ENCODE data around the gene CTNNA2.

Gene CTNNA2

GRCh38 chr2:80255918-80256781, 743.3 kb downstream of the CTNNA2 start:
- Histone ChIP-seq H3K36me3 (ENCODE audit: control insufficient read depth, insufficient read depth, low read length, severe bottlenecking) (no peaks in the 10 kb centered on the region), H3K27me3 (replicated peaks; ENCODE audit: control insufficient read depth, insufficient read depth, low read length) (peaks cover 11% of the 10 kb centered on the region), H3K4me3 (ENCODE audit: low read length) (no peak overlapping the region), H3K9me3 (ENCODE audit: control insufficient read depth, low read length) (no peaks in the 10 kb centered on the region), H3K4me1 (ENCODE audit: control insufficient read depth, insufficient read depth, low read length) (no peaks in the 10 kb centered on the region), H3K9ac (ENCODE audit: low read length) (no peak overlapping the region)
- peak; percentile 22 for DNase-seq (ENCODE audit: low read depth)

- H3K4me1 ChIP-seq (ENCODE audit: control insufficient read depth, insufficient read depth, low read length): no peaks in the 10 kb centered on the region
- no peak overlapping the region for H3K9ac ChIP-seq (ENCODE audit: low read length)
- H3K9me3 ChIP-seq (ENCODE audit: control insufficient read depth, low read length): no peaks in the 10 kb centered on the region
- no peak overlapping the region for H3K4me3 ChIP-seq (ENCODE audit: low read length)
- peaks cover 11% of the 10 kb centered on the region for H3K27me3 ChIP-seq (replicated peaks; ENCODE audit: control insufficient read depth, insufficient read depth, low read length)
- no peaks in the 10 kb centered on the region for H3K36me3 ChIP-seq (ENCODE audit: control insufficient read depth, insufficient read depth, low read length, severe bottlenecking)
- no peak for DNase-seq (ENCODE audit: low read depth)
Observed at GRCh38 chr2:80256782-80257167, 743.9 kb downstream of the CTNNA2 start.

GRCh38 chr2:80257450-80257849, 744.6 kb downstream of the CTNNA2 start:
- DNase-seq (ENCODE audit: low read depth): no peak
- Histone ChIP-seq H3K36me3 (ENCODE audit: control insufficient read depth, insufficient read depth, low read length, severe bottlenecking) (no peaks in the 10 kb centered on the region), H3K4me1 (ENCODE audit: control insufficient read depth, insufficient read depth, low read length) (no peaks in the 10 kb centered on the region), H3K27me3 (replicated peaks; ENCODE audit: control insufficient read depth, insufficient read depth, low read length) (peaks cover 11% of the 10 kb centered on the region), H3K4me3 (ENCODE audit: low read length) (no peak overlapping the region), H3K9ac (ENCODE audit: low read length) (no peak overlapping the region), H3K9me3 (ENCODE audit: control insufficient read depth, low read length) (no peaks in the 10 kb centered on the region)

GRCh38 chr2:80258341-80258740, 745.5 kb downstream of the CTNNA2 start:
- DNase-seq (ENCODE audit: low read depth): no peak
- H3K4me1 ChIP-seq (ENCODE audit: control insufficient read depth, insufficient read depth, low read length): no peaks in the 10 kb centered on the region
- H3K36me3 ChIP-seq (ENCODE audit: control insufficient read depth, insufficient read depth, low read length, severe bottlenecking): no peaks in the 10 kb centered on the region

GRCh38 chr2:80258793-80259192, 745.9 kb downstream of the CTNNA2 start:
- H3K36me3 ChIP-seq (ENCODE audit: control insufficient read depth, insufficient read depth, low read length, severe bottlenecking): no peaks in the 10 kb centered on the region
- DNase-seq (ENCODE audit: low read depth): no peak

More at GRCh38 chr2:80258341-80258740, 745.5 kb downstream of the CTNNA2 start:
- Histone ChIP-seq H3K4me3 (ENCODE audit: low read length) (no peak overlapping the region), H3K9ac (ENCODE audit: low read length) (no peak overlapping the region), H3K9me3 (ENCODE audit: control insufficient read depth, low read length) (no peaks in the 10 kb centered on the region), H3K27me3 (replicated peaks; ENCODE audit: control insufficient read depth, insufficient read depth, low read length) (peaks cover 11% of the 10 kb centered on the region)

GRCh38 chr2:80259292-80259691, 746.4 kb downstream of the CTNNA2 start:
- Histone ChIP-seq H3K9me3 (ENCODE audit: control insufficient read depth, low read length) (no peaks in the 10 kb centered on the region), H3K36me3 (ENCODE audit: control insufficient read depth, insufficient read depth, low read length, severe bottlenecking) (no peaks in the 10 kb centered on the region), H3K4me3 (ENCODE audit: low read length) (no peak overlapping the region), H3K27me3 (replicated peaks; ENCODE audit: control insufficient read depth, insufficient read depth, low read length) (peaks cover 11% of the 10 kb centered on the region), H3K9ac (ENCODE audit: low read length) (no peak overlapping the region), H3K4me1 (ENCODE audit: control insufficient read depth, insufficient read depth, low read length) (no peaks in the 10 kb centered on the region)
- DNase-seq (ENCODE audit: low read depth): no peak

More at GRCh38 chr2:80258793-80259192, 745.9 kb downstream of the CTNNA2 start:
- H3K4me3 ChIP-seq (ENCODE audit: low read length): no peak overlapping the region
- peaks cover 11% of the 10 kb centered on the region for H3K27me3 ChIP-seq (replicated peaks; ENCODE audit: control insufficient read depth, insufficient read depth, low read length)
- H3K4me1 ChIP-seq (ENCODE audit: control insufficient read depth, insufficient read depth, low read length): no peaks in the 10 kb centered on the region
- no peaks in the 10 kb centered on the region for H3K9me3 ChIP-seq (ENCODE audit: control insufficient read depth, low read length)
- H3K9ac ChIP-seq (ENCODE audit: low read length): no peak overlapping the region

- no peak for DNase-seq (ENCODE audit: low read depth)
- Histone ChIP-seq H3K9me3 (ENCODE audit: control insufficient read depth, low read length) (no peaks in the 10 kb centered on the region), H3K4me3 (ENCODE audit: low read length) (no peak overlapping the region), H3K9ac (ENCODE audit: low read length) (no peak overlapping the region), H3K27me3 (replicated peaks; ENCODE audit: control insufficient read depth, insufficient read depth, low read length) (peaks cover 12% of the 10 kb centered on the region), H3K4me1 (ENCODE audit: control insufficient read depth, insufficient read depth, low read length) (no peaks in the 10 kb centered on the region), H3K36me3 (ENCODE audit: control insufficient read depth, insufficient read depth, low read length, severe bottlenecking) (no peaks in the 10 kb centered on the region)
Observed at GRCh38 chr2:80266231-80266630, 753.4 kb downstream of the CTNNA2 start.

GRCh38 chr2:80269806-80270205, 757.0 kb downstream of the CTNNA2 start:
- no peak for DNase-seq (ENCODE audit: low read depth)
- peaks cover 12% of the 10 kb centered on the region for H3K27me3 ChIP-seq (replicated peaks; ENCODE audit: control insufficient read depth, insufficient read depth, low read length)
- H3K9me3 ChIP-seq (ENCODE audit: control insufficient read depth, low read length): no peaks in the 10 kb centered on the region
- H3K4me1 ChIP-seq (ENCODE audit: control insufficient read depth, insufficient read depth, low read length): no peaks in the 10 kb centered on the region
- no peak overlapping the region for H3K4me3 ChIP-seq (ENCODE audit: low read length)
- H3K9ac ChIP-seq (ENCODE audit: low read length): no peak overlapping the region
- no peaks in the 10 kb centered on the region for H3K36me3 ChIP-seq (ENCODE audit: control insufficient read depth, insufficient read depth, low read length, severe bottlenecking)

GRCh38 chr2:80280598-80280997, 767.7 kb downstream of the CTNNA2 start:
- DNase-seq (ENCODE audit: low read depth): no peak
- no peaks in the 10 kb centered on the region for H3K36me3 ChIP-seq (ENCODE audit: control insufficient read depth, insufficient read depth, low read length, severe bottlenecking)
- H3K27me3 ChIP-seq (replicated peaks; ENCODE audit: control insufficient read depth, insufficient read depth, low read length): peaks cover 10% of the 10 kb centered on the region
- no peaks in the 10 kb centered on the region for H3K4me1 ChIP-seq (ENCODE audit: control insufficient read depth, insufficient read depth, low read length)
- H3K9me3 ChIP-seq (ENCODE audit: control insufficient read depth, low read length): peaks cover 3% of the 10 kb centered on the region
- H3K9ac ChIP-seq (ENCODE audit: low read length): no peak overlapping the region
- no peak overlapping the region for H3K4me3 ChIP-seq (ENCODE audit: low read length)

GRCh38 chr2:80281049-80281448, 768.2 kb downstream of the CTNNA2 start:
- Histone ChIP-seq H3K27me3 (replicated peaks; ENCODE audit: control insufficient read depth, insufficient read depth, low read length) (peaks cover 13% of the 10 kb centered on the region), H3K9ac (ENCODE audit: low read length) (no peak overlapping the region), H3K36me3 (ENCODE audit: control insufficient read depth, insufficient read depth, low read length, severe bottlenecking) (no peaks in the 10 kb centered on the region), H3K9me3 (ENCODE audit: control insufficient read depth, low read length) (peaks cover 3% of the 10 kb centered on the region), H3K4me1 (ENCODE audit: control insufficient read depth, insufficient read depth, low read length) (no peaks in the 10 kb centered on the region), H3K4me3 (ENCODE audit: low read length) (no peak overlapping the region)
- no peak for DNase-seq (ENCODE audit: low read depth)

- H3K36me3 ChIP-seq (ENCODE audit: control insufficient read depth, insufficient read depth, low read length, severe bottlenecking): no peaks in the 10 kb centered on the region
- H3K9ac ChIP-seq (ENCODE audit: low read length): no peak overlapping the region
- H3K27me3 ChIP-seq (replicated peaks; ENCODE audit: control insufficient read depth, insufficient read depth, low read length): peaks cover 19% of the 10 kb centered on the region
- H3K4me1 ChIP-seq (ENCODE audit: control insufficient read depth, insufficient read depth, low read length): no peaks in the 10 kb centered on the region
- H3K4me3 ChIP-seq (ENCODE audit: low read length): no peak overlapping the region
- no peaks in the 10 kb centered on the region for H3K9me3 ChIP-seq (ENCODE audit: control insufficient read depth, low read length)
- peak; percentile 5 for DNase-seq (ENCODE audit: low read depth)
Observed at GRCh38 chr2:80288576-80288975, 775.7 kb downstream of the CTNNA2 start.

Measured in adipocyte (in vitro differentiated cells).